Measurements from ENCODE around the gene COPS7A.
A peak's percentile ranks its signal among the peaks of the same experiment; 100 is the strongest.

The COPS7A gene

DNA sequence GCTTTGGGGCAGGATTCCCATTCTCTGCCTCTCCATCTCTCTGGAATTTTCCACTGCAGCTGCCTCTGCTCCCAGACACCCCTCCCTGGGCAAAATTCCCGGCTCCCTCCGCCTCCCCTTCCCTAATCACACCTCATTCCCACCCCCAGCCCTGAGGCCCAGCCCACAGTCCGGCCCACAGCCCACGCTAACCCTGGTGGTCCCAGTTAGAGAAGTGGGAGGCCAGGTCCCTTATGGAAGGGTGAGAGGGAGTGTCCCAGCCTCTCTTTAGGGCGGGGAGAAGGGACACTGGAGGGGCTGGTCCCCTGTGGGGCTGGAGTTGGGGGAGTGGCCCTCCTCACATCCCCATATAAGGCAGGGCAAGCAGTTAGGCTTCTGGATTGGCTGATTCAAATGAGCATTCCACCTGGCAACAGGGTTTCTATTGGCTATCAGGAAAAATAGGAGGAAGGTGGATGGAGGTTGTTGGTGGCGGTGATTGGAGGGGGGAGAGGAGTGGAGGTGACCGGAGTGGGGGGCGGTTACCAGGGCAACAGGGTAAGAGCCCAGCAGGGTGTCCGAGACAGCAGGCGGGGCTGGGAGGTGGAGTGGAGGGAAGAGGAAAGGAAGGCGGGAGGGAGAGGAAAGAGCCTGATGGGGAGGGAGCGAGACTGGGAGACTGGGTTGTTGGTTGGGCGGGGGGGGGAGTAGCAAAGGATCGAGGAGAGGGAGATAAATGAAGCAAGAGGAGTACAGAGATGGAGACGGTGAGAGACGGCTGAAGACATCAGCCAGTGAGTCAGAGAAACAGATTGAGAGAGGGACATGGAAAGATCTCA is 40.4 kb downstream of the COPS7A start:
- no peak overlapping the region; the same call in 1 of the 2 replicates for H3K4me3 ChIP-seq (ENCODE audit: low read depth, low read length)
- H3K9me3 ChIP-seq (ENCODE audit: control insufficient read depth, insufficient read depth, low read depth, low read length) = no peaks in the 10 kb centered on the region
- no peaks in the 10 kb centered on the region for H3K36me3 ChIP-seq (ENCODE audit: control insufficient read depth in 2 of 2, insufficient read depth in 1 of 2, low read length in 2 of 2)
- H3K27ac ChIP-seq (ENCODE audit: extremely low read depth, low read depth, low read length) = peak overlapping the region; percentile 92
- H3K4me1 ChIP-seq (ENCODE audit: control insufficient read depth, insufficient read depth, low read length) = peaks cover 30% of the 10 kb centered on the region
- ChIA-PET POLR2A (interaction anchor here (0.8 to 3.9 kb wide), 4 partner anchors 11 to 41 kb away, joined by 3 to 79 read pairs (median 4); partner anchors contain the start of genes COPS7A and MLF2), CTCF (interaction anchor here (1.2 to 7.8 kb wide), 4 partner anchors 10 to 61 kb away, joined by 4 to 140 read pairs (median 49); partner anchors contain the start of gene MLF2)
- TF ChIP-seq, protein P1, sequence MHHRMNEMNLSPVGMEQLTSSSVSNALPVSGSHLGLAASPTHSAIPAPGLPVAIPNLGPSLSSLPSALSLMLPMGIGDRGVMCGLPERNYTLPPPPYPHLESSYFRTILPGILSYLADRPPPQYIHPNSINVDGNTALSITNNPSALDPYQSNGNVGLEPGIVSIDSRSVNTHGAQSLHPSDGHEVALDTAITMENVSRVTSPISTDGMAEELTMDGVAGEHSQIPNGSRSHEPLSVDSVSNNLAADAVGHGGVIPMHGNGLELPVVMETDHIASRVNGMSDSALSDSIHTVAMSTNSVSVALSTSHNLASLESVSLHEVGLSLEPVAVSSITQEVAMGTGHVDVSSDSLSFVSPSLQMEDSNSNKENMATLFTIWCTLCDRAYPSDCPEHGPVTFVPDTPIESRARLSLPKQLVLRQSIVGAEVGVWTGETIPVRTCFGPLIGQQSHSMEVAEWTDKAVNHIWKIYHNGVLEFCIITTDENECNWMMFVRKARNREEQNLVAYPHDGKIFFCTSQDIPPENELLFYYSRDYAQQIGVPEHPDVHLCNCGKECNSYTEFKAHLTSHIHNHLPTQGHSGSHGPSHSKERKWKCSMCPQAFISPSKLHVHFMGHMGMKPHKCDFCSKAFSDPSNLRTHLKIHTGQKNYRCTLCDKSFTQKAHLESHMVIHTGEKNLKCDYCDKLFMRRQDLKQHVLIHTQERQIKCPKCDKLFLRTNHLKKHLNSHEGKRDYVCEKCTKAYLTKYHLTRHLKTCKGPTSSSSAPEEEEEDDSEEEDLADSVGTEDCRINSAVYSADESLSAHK (tag by site-specific recombination; IDR thresholded peaks at IDR 0.05) = 0 out of 2 replicates have a peak, but pooled peaks have one; percentile 35
- TF ChIP-seq ZXDB (tag by site-specific recombination; IDR thresholded peaks at IDR 0.05) (peak; percentile 69), ZNF394 (tag by site-specific recombination; IDR thresholded peaks at IDR 0.05; ENCODE audit: borderline replicate concordance) (peak; percentile 74; the same call in 1 of the 2 replicates), SP2 (tag by site-specific recombination; IDR thresholded peaks at IDR 0.05) (peak; percentile 97), ZNF366 (tag by site-specific recombination; conservative IDR thresholded peaks at IDR 0.05) (peak; percentile 100), ZNF677 (tag by site-specific recombination; IDR thresholded peaks at IDR 0.05) (no peak), ZNF341 (tag by site-specific recombination; IDR thresholded peaks at IDR 0.05; ENCODE audit: low read depth) (peak; percentile 100), ZSCAN23 (tag by site-specific recombination; IDR thresholded peaks at IDR 0.05) (0 out of 2 replicates have a peak, but pooled peaks have one; percentile 44), SCRT2 (tag by site-specific recombination; IDR thresholded peaks at IDR 0.05) (peak; percentile 71; the same call in 1 of the 2 replicates), ZNF600 (tag by site-specific recombination; IDR thresholded peaks at IDR 0.05) (peak; percentile 18; the same call in 1 of the 2 replicates), PRDM1 (tag by site-specific recombination; IDR thresholded peaks at IDR 0.05) (peak; percentile 59; the same call in 1 of the 2 replicates), ZNF157 (tag by site-specific recombination; IDR thresholded peaks at IDR 0.05) (no peak), ZIC2 (tag by site-specific recombination; IDR thresholded peaks at IDR 0.05) (peak; percentile 96), ZBTB21 (tag by site-specific recombination; IDR thresholded peaks at IDR 0.05) (peak; percentile 23; the same call in 1 of the 2 replicates), GLIS1 (tag by site-specific recombination; IDR thresholded peaks at IDR 0.05) (peak; percentile 99), ZNF132 (tag by site-specific recombination; IDR thresholded peaks at IDR 0.05; ENCODE audit: borderline replicate concordance) (no peak), ZBTB8A (tag by site-specific recombination; IDR thresholded peaks at IDR 0.05) (peak; percentile 84), ZNF571 (tag by site-specific recombination; IDR thresholded peaks at IDR 0.05) (no peak), KLF8 (tag by site-specific recombination; IDR thresholded peaks at IDR 0.05) (peak; percentile 95), ZNF391 (tag by site-specific recombination; IDR thresholded peaks at IDR 0.05; ENCODE audit: borderline replicate concordance, low read depth) (peak; percentile 57; the same call in 1 of the 2 replicates), ZNF501 (tag by site-specific recombination; IDR thresholded peaks at IDR 0.05) (no peak; the same call in 1 of the 2 replicates), ZNF561 (tag by site-specific recombination; IDR thresholded peaks at IDR 0.05; ENCODE audit: borderline replicate concordance) (0 out of 2 replicates have a peak, but pooled peaks have one; percentile 17), ZNF423 (tag by site-specific recombination; IDR thresholded peaks at IDR 0.05) (no peak; the same call in 1 of the 2 replicates), SALL2 (tag by site-specific recombination; IDR thresholded peaks at IDR 0.05; ENCODE audit: borderline replicate concordance) (no peak)
- TF ChIP-seq, protein P2, sequence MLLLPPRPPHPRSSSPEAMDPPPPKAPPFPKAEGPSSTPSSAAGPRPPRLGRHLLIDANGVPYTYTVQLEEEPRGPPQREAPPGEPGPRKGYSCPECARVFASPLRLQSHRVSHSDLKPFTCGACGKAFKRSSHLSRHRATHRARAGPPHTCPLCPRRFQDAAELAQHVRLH (tag by site-specific recombination; IDR thresholded peaks at IDR 0.05) = peak; percentile 99
- TF ChIP-seq, protein P3, sequence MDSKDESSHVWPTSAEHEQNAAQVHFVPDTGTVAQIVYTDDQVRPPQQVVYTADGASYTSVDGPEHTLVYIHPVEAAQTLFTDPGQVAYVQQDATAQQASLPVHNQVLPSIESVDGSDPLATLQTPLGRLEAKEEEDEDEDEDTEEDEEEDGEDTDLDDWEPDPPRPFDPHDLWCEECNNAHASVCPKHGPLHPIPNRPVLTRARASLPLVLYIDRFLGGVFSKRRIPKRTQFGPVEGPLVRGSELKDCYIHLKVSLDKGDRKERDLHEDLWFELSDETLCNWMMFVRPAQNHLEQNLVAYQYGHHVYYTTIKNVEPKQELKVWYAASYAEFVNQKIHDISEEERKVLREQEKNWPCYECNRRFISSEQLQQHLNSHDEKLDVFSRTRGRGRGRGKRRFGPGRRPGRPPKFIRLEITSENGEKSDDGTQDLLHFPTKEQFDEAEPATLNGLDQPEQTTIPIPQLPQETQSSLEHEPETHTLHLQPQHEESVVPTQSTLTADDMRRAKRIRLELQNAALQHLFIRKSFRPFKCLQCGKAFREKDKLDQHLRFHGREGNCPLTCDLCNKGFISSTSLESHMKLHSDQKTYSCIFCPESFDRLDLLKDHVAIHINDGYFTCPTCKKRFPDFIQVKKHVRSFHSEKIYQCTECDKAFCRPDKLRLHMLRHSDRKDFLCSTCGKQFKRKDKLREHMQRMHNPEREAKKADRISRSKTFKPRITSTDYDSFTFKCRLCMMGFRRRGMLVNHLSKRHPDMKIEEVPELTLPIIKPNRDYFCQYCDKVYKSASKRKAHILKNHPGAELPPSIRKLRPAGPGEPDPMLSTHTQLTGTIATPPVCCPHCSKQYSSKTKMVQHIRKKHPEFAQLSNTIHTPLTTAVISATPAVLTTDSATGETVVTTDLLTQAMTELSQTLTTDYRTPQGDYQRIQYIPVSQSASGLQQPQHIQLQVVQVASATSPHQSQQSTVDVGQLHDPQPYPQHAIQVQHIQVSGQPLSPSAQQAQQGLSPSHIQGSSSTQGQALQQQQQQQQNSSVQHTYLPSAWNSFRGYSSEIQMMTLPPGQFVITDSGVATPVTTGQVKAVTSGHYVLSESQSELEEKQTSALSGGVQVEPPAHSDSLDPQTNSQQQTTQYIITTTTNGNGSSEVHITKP (tag by site-specific recombination; IDR thresholded peaks at IDR 0.05) = peak; percentile 78
- TF ChIP-seq, protein P4, sequence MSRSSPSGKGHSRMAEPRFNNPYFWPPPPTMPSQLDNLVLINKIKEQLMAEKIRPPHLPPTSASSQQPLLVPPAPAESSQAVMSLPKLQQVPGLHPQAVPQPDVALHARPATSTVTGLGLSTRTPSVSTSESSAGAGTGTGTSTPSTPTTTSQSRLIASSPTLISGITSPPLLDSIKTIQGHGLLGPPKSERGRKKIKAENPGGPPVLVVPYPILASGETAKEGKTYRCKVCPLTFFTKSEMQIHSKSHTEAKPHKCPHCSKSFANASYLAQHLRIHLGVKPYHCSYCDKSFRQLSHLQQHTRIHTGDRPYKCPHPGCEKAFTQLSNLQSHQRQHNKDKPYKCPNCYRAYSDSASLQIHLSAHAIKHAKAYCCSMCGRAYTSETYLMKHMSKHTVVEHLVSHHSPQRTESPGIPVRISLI (tag by site-specific recombination; IDR thresholded peaks at IDR 0.05) = no peak
- TF ChIP-seq, protein P5, sequence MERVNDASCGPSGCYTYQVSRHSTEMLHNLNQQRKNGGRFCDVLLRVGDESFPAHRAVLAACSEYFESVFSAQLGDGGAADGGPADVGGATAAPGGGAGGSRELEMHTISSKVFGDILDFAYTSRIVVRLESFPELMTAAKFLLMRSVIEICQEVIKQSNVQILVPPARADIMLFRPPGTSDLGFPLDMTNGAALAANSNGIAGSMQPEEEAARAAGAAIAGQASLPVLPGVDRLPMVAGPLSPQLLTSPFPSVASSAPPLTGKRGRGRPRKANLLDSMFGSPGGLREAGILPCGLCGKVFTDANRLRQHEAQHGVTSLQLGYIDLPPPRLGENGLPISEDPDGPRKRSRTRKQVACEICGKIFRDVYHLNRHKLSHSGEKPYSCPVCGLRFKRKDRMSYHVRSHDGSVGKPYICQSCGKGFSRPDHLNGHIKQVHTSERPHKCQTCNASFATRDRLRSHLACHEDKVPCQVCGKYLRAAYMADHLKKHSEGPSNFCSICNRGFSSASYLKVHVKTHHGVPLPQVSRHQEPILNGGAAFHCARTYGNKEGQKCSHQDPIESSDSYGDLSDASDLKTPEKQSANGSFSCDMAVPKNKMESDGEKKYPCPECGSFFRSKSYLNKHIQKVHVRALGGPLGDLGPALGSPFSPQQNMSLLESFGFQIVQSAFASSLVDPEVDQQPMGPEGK (tag by site-specific recombination; IDR thresholded peaks at IDR 0.05) = peak; percentile 100
